Mesenchymal stem cell (in vitro differentiated cells and primary cell): ENCODE data around the gene RAPGEF6.

Source experiments
- DNase-seq: peaks from one replicate; pipeline ENCODE4 v3.0.0-alpha.2; 2013
- H2AFZ ChIP-seq: one replicate; pipeline ENCODE4 v1.6.1; 2013; ENCODE audit warnings: low read depth, mild to moderate bottlenecking, control low read depth, inconsistent platforms, low read length, moderate library complexity
- H2AK5ac ChIP-seq: 2 replicates; pipeline ENCODE4 v1.6.1; 2013; ENCODE audit warnings: low read length, moderate library complexity, mild to moderate bottlenecking, inconsistent platforms; ENCODE audit not compliant: severe bottlenecking
- H2BK120ac ChIP-seq: one replicate; pipeline ENCODE4 v1.6.1; 2013; ENCODE audit warnings: low read depth, mild to moderate bottlenecking, inconsistent platforms, low read length, moderate library complexity
- H2BK12ac ChIP-seq, 2 experiments: one replicate each; pipeline ENCODE4 v1.6.1; 2013; ENCODE audit warnings: inconsistent platforms in 2 of 2, low read length in 2 of 2, mild to moderate bottlenecking in 2 of 2, moderate library complexity in 2 of 2, control low read depth in 1 of 2
- H2BK15ac ChIP-seq: one replicate; pipeline ENCODE4 v1.6.1; 2013; ENCODE audit warnings: mild to moderate bottlenecking, low read depth, inconsistent platforms; ENCODE audit not compliant: poor library complexity, severe bottlenecking
- H2BK5ac ChIP-seq: 2 replicates; pipeline ENCODE4 v1.6.1; 2013; ENCODE audit warnings: low read depth, mild to moderate bottlenecking, low read length, control low read depth, inconsistent platforms; ENCODE audit not compliant: poor library complexity, severe bottlenecking
- H3K14ac ChIP-seq, 2 experiments: one replicate each; pipeline ENCODE4 v1.6.1; 2013; ENCODE audit warnings: inconsistent platforms in 2 of 2, low read length in 2 of 2, control low read depth in 1 of 2, mild to moderate bottlenecking in 1 of 2, moderate library complexity in 1 of 2
- H3K18ac ChIP-seq, 2 experiments: one replicate each; pipeline ENCODE4 v1.6.1; 2013; ENCODE audit warnings: inconsistent platforms in 2 of 2, low read length in 2 of 2, control low read depth in 1 of 2, low read depth in 1 of 2, mild to moderate bottlenecking in 1 of 2
- H3K23ac ChIP-seq, 2 experiments: one replicate each; pipeline ENCODE4 v1.6.1; 2013; ENCODE audit warnings: inconsistent platforms in 2 of 2, low read length in 2 of 2, mild to moderate bottlenecking in 2 of 2, moderate library complexity in 2 of 2, control low read depth in 1 of 2
- H3K27ac ChIP-seq: 2 replicates; pipeline ENCODE4 v1.5.1; 2013; ENCODE audit warnings: mild to moderate bottlenecking, moderate library complexity, low read length, control low read depth, inconsistent platforms; ENCODE audit not compliant: poor library complexity, severe bottlenecking
- H3K27me3 ChIP-seq, 2 experiments: 2 replicates each; pipeline versions ENCODE4 v1.6.1 to v1.7.0; 2013; ENCODE audit warnings: low read length in 2 of 2, mild to moderate bottlenecking in 2 of 2, moderate library complexity in 2 of 2, control low read depth in 1 of 2, inconsistent platforms in 1 of 2; ENCODE audit not compliant: control insufficient read depth in 1 of 2, insufficient read depth in 1 of 2
- H3K36me3 ChIP-seq, 2 experiments: 2 replicates each; pipeline versions ENCODE4 v1.6.1 to v1.7.0; 2013; ENCODE audit warnings: low read length in 2 of 2, control low read depth in 1 of 2, inconsistent platforms in 1 of 2, low read depth in 1 of 2, mild to moderate bottlenecking in 1 of 2; ENCODE audit not compliant: insufficient read depth in 2 of 2, control insufficient read depth in 1 of 2
- H3K4ac ChIP-seq, 2 experiments: one replicate each; pipeline ENCODE4 v1.6.1; 2013; ENCODE audit warnings: inconsistent platforms in 2 of 2, low read length in 2 of 2, mild to moderate bottlenecking in 2 of 2, moderate library complexity in 2 of 2, control low read depth in 1 of 2, low read depth in 1 of 2
- H3K4me1 ChIP-seq: 2 replicates; pipeline ENCODE4 v1.6.1; 2013; ENCODE audit warnings: low read depth, low read length, control low read depth; ENCODE audit not compliant: control insufficient read depth, insufficient read depth
- H3K4me2 ChIP-seq: 2 replicates; pipeline ENCODE4 v1.6.1; 2013; ENCODE audit warnings: low read length, mild to moderate bottlenecking, inconsistent platforms; ENCODE audit not compliant: poor library complexity, severe bottlenecking
- H3K4me3 ChIP-seq, 2 experiments: 2 replicates each; pipeline versions ENCODE4 v1.5.1 to v1.7.0; 2013; ENCODE audit warnings: low read length in 2 of 2, mild to moderate bottlenecking in 2 of 2, control low read depth in 1 of 2, low read depth in 1 of 2; ENCODE audit not compliant: insufficient read depth in 1 of 2
- H3K79me1 ChIP-seq: replicated peaks from 2 replicates; pipeline ENCODE4 v1.6.1; 2013; ENCODE audit warnings: mild to moderate bottlenecking, control low read depth, low read length, inconsistent platforms; ENCODE audit not compliant: poor library complexity, severe bottlenecking
- H3K9ac ChIP-seq: 2 replicates; pipeline ENCODE4 v1.7.0; 2013; ENCODE audit warnings: mild to moderate bottlenecking, low read length, moderate library complexity
- H3K9me3 ChIP-seq: 2 replicates; pipeline ENCODE4 v1.7.0; 2013; ENCODE audit warnings: mild to moderate bottlenecking, low read length; ENCODE audit not compliant: control insufficient read depth
- H4K8ac ChIP-seq: one replicate; pipeline ENCODE4 v1.6.1; 2013; ENCODE audit warnings: inconsistent platforms, mild to moderate bottlenecking, low read length, moderate library complexity
- H4K91ac ChIP-seq: one replicate; pipeline ENCODE4 v1.6.1; 2013; ENCODE audit warnings: mild to moderate bottlenecking, low read length, inconsistent platforms
- WGBS: methylation state at CpG from one replicate; pipeline ENCODE4 v1.1.7; 2013; ENCODE audit warnings: mixed read lengths; 5-methylcytosine and 5-hydroxymethylcytosine counted together

Gene RAPGEF6

GRCh38 chr5:131570757-131571156 lies 64.3 kb downstream of the RAPGEF6 start:
- no peak overlapping the region for H4K91ac ChIP-seq
- no peak overlapping the region for H3K27ac ChIP-seq
- no peak overlapping the region for H3K4ac ChIP-seq
- no peaks in the 10 kb centered on the region for H3K36me3 ChIP-seq
- no peak overlapping the region for H3K9ac ChIP-seq
- H3K14ac ChIP-seq = no peak overlapping the region
- H2BK12ac ChIP-seq = no peak overlapping the region
- no peak overlapping the region for H3K4me2 ChIP-seq
- no peak overlapping the region for H2AK5ac ChIP-seq
- H3K27me3 ChIP-seq = no peaks in the 10 kb centered on the region
- 95% methylated on average over 5 of the region's 7 CpGs for WGBS
- H3K4me3 ChIP-seq = no peak overlapping the region
- no peaks in the 10 kb centered on the region for H3K4me1 ChIP-seq
- H2BK120ac ChIP-seq = no peak overlapping the region
- H3K79me1 ChIP-seq = peaks cover 28% of the 10 kb centered on the region
- no peak overlapping the region for H2BK15ac ChIP-seq
- H2BK5ac ChIP-seq = no peak overlapping the region
- no peak overlapping the region for H2AFZ ChIP-seq
- no peak overlapping the region for H3K18ac ChIP-seq
- H4K8ac ChIP-seq = no peak overlapping the region
- H3K9me3 ChIP-seq = no peaks in the 10 kb centered on the region
- no peak overlapping the region for H3K23ac ChIP-seq
- DNase-seq = no peak

- Histone ChIP-seq H3K79me1 (peaks cover 15% of the 10 kb centered on the region), H2AK5ac (no peak overlapping the region), H3K4me1 (no peaks in the 10 kb centered on the region), H2BK120ac (no peak overlapping the region), H3K36me3 (peaks cover 2 to 3% of the 10 kb centered on the region in 2 experiments), H3K4me2 (no peak overlapping the region), H2BK15ac (no peak overlapping the region), H3K18ac (no peak overlapping the region), H3K27me3 (no peaks in the 10 kb centered on the region), H4K91ac (no peak overlapping the region), H2AFZ (no peak overlapping the region), H3K27ac (no peak overlapping the region), H3K14ac (no peak overlapping the region), H3K9ac (no peak overlapping the region), H2BK12ac (no peak overlapping the region), H3K9me3 (no peaks in the 10 kb centered on the region), H2BK5ac (no peak overlapping the region), H3K4ac (no peak overlapping the region), H3K4me3 (no peak overlapping the region), H4K8ac (no peak overlapping the region), H3K23ac (no peak overlapping the region)
- WGBS = 85% methylated on average over 4 of the region's 4 CpGs
- no peak for DNase-seq
Observed at GRCh38 chr5:131564229-131564652, 70.8 kb downstream of the RAPGEF6 start.

GRCh38 chr5:131563434-131564228 lies 71.4 kb downstream of the RAPGEF6 start:
- H3K79me1 ChIP-seq = peaks cover 18% of the 10 kb centered on the region
- H2AK5ac ChIP-seq = no peak overlapping the region
- H3K23ac ChIP-seq = no peak overlapping the region
- no peak overlapping the region for H2AFZ ChIP-seq
- H2BK15ac ChIP-seq = no peak overlapping the region
- no peak overlapping the region for H4K91ac ChIP-seq
- no peak for DNase-seq
- H3K27me3 ChIP-seq = no peaks in the 10 kb centered on the region
- H3K4ac ChIP-seq = no peak overlapping the region
- peaks cover 2 to 6% of the 10 kb centered on the region in 2 experiments for H3K36me3 ChIP-seq
- H2BK12ac ChIP-seq = no peak overlapping the region
- no peak overlapping the region for H3K4me3 ChIP-seq
- no peak overlapping the region for H3K27ac ChIP-seq
- 83% methylated on average over 8 of the region's 8 CpGs for WGBS
- no peak overlapping the region for H3K18ac ChIP-seq
- H3K9ac ChIP-seq = no peak overlapping the region
- H3K14ac ChIP-seq = no peak overlapping the region
- no peak overlapping the region for H3K4me2 ChIP-seq
- H3K4me1 ChIP-seq = no peaks in the 10 kb centered on the region
- H4K8ac ChIP-seq = no peak overlapping the region
- H2BK5ac ChIP-seq = no peak overlapping the region
- no peak overlapping the region for H2BK120ac ChIP-seq
- no peaks in the 10 kb centered on the region for H3K9me3 ChIP-seq

- Histone ChIP-seq H4K91ac (no peak overlapping the region), H3K23ac (no peak overlapping the region), H3K4me3 (no peak overlapping the region), H3K27me3 (no peaks in the 10 kb centered on the region), H3K4ac (no peak overlapping the region), H2BK5ac (no peak overlapping the region), H2AFZ (no peak overlapping the region), H3K4me2 (no peak overlapping the region), H4K8ac (no peak overlapping the region), H3K9ac (no peak overlapping the region), H2AK5ac (no peak overlapping the region), H2BK120ac (no peak overlapping the region), H2BK15ac (no peak overlapping the region), H2BK12ac (no peak overlapping the region), H3K4me1 (no peaks in the 10 kb centered on the region), H3K27ac (no peak overlapping the region), H3K14ac (no peak overlapping the region), H3K18ac (no peak overlapping the region), H3K9me3 (no peaks in the 10 kb centered on the region), H3K79me1 (peaks cover 10% of the 10 kb centered on the region), H3K36me3 (peaks cover 0 to 7% of the 10 kb centered on the region in 2 experiments)
- WGBS = 82% methylated on average over 1 of the region's 2 CpGs
- no peak for DNase-seq
Observed at GRCh38 chr5:131550606-131551005, 84.4 kb downstream of the RAPGEF6 start.
